GM13976 (cell line): ENCODE measurements around the gene CHD2.

Experiments
- DNase-seq: peaks from one replicate; pipeline ENCODE4 v3.0.0; 2012; ENCODE audit warnings: low spot score
- CTCF ChIP-seq: IDR thresholded peaks from 2 replicates; pipeline ENCODE4 v1.5.1; 2012; ENCODE audit warnings: borderline replicate concordance, mild to moderate bottlenecking; ENCODE audit not compliant: insufficient read depth; ENCODE audit errors: extremely low read depth, missing control alignments, control extremely low read depth
- in situ Hi-C: fragments of 300-500 bp; cut with MboI; formaldehyde crosslinking; loops from one replicate; pipeline ENCODE4 v1.12.0; 2022; ENCODE audit warnings: low sequenced_read_pairs, mixed read lengths, inconsistent platforms; ENCODE audit not compliant: unreplicated experiment

CHD2 gene

GRCh38 chr15:93043621-93044300 lies 143.6 kb downstream of the CHD2 start:
- TF ChIP-seq CTCF: no peak
- in situ Hi-C loops: no loop called here
- no peak for DNase-seq

GRCh38 chr15:93044301-93045190 lies 144.4 kb downstream of the CHD2 start:
- in situ Hi-C loops: no loop called here
- TF ChIP-seq CTCF: no peak
- DNase-seq: no peak

- no peak for DNase-seq
- in situ Hi-C loops: no loop called here
Measured at GRCh38 chr15:93045191-93045785, 145.2 kb downstream of the CHD2 start.

GRCh38 chr15:93046120-93046519 lies 146.0 kb downstream of the CHD2 start:
- in situ Hi-C loops: no loop called here
- DNase-seq: no peak
- TF ChIP-seq CTCF: no peak

More at GRCh38 chr15:93045191-93045785, 145.2 kb downstream of the CHD2 start:
- no peak for TF ChIP-seq CTCF

- in situ Hi-C loops: no loop called here
- no peak for DNase-seq
- TF ChIP-seq CTCF: no peak
Measured at GRCh38 chr15:93046721-93047120, 146.6 kb downstream of the CHD2 start.

GRCh38 chr15:93047621-93048425 lies 147.7 kb downstream of the CHD2 start:
- in situ Hi-C loops: no loop called here
- no peak for DNase-seq
- no peak for TF ChIP-seq CTCF
